Stimulated activated CD4-positive, alpha-beta T cell treated with anti-CD3 and anti-CD28 coated beads, Interleukin-12 subunit alpha, Interleukin-12 subunit beta, amount 100 ng/mL, for 4 hours (primary cell): Measurements from ENCODE around the gene ATL2.
"Not testable (repeated sequence)": the region's sequence is repeated elsewhere in the genome, so short reads cannot be mapped to it uniquely, and the experiment has no call there.

Experiments used
- DNase-seq: peaks from one replicate; pipeline ENCODE4 v3.0.0-alpha.2; 2020

ATL2 gene

DNA sequence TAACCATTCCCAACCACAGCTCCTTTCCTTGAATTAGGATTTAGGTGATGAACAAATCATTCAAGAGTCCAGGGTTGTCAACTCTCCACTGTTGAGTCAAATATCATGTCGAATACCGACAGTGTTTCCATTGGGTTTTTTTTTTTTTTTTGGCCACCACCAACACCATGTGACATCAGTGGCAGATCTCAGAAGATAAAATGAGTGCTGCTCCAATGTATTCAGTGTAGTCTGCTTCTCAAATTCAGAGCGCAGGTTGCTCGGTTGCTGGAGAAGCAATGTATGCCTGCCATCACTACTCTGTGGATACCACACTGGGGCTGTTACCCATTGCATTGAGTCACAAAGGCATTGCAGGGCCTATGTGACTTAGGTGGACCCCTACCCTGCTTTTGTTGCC lies 10.8 kb upstream of the ATL2 start:
- DNase-seq, result no peak

DNA sequence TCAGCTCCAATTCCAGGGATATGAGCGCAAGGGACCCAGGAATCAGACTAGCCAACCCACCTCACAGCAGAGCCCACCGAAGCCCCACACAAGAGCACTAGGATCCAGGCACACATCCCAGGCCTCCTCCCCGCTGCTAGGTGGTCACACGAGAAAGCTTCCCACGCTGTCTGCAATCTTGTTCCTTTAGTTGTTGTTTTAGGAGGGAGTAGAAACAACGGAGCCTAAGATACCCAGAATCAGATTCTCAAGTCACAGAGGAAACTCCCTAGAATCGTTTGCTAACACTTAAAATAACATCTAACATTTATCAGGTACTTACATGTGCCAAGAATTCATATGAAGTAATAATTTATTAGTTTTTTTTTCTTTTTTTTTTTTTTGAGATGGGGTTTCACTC lies 9.7 kb upstream of the ATL2 start:
- DNase-seq, result no peak

DNA sequence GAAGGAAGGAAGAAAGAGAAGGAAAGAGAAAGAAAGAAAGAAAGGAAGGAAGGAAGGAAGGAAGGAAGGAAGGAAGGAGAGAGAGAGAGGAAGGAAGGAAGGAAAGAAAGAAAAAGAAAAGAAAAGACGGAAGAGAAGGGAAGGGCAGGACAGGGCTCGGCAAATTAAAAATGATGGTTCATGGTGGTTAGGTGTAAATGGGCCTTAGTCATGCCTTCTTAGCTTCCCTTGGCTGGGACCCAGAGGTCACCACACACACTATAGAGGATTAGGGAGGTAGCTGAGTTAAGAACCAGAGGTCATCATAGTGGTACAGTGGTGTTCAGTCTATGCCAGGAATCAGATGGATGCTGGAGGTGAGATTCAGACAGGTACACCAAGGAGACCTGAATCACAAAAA lies 9.3 kb upstream of the ATL2 start:
- DNase-seq, result no peak

DNA sequence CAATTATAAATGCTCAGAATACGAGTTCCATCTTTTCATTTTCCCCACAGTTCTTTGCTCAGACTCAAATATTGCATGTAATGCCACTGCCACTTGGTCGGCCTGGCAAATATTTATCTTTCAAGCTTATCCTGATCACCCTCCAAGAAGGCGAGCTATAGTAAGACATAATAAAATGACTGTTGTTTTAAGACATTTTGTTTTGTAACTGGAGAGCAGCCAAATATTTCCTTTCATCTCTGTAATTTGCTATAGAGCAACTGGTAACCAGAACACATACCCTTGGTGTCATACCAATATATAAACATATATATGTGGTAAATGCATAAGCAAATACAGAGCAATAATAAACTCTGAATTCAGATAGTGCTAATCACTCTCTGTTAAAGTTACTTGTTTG lies 7.3 kb upstream of the ATL2 start:
- DNase-seq, result no peak

DNA sequence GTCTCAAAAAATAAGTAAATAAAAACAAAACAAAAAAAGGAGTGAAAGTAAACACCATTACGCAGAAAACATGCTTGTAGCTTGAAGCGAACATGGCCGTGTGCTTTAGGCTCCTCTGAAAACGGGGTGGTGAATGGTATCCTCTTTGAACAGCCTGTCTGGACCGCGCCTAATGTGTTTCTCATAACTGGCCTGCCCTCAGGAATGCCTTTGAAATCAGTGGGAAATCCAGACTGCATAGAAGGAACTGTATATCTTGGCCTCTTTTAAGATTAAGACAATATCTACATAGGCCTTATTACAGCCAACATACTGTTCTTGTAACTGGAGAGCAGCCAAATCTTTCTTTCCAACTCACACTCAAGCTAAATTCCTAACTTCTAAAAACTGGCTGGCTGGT lies 6.7 kb upstream of the ATL2 start:
- not testable (repeated sequence) for DNase-seq

DNA sequence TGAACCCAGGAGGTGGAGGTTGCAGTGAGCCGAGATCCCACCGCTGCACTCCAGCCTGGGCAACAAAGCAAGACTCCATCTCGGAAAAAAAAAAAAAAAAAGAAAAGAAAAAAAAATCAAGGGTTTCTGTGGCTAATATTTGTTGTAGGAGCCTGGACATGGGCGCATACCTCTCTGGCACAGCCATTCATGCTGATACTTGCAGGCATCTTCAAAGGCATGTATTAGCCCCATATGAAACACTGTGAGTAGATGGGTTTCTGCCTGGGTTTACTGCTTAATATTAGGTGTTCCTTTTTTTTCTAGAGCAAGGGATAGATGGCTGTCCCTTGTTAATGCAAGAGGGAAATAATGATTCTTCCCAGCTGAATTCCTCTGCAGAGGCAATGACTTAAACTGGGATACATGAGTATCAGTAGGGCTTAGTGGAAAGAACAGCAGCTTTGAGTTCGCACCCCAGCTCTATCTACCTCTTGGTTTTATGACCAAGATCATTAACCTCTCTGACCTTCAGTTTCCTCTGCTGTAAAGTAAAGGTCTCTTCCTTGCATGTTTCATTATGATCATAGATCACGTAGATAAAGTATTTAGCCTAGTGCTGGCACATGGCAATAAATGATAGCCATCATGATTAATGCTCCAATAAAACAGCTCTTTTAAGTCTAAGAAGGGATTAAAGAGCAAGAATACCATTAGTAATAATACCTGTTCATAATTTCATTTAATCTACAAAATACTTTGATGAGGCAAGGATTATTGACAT lies 4.5 kb upstream of the ATL2 start:
- no peak for DNase-seq

DNA sequence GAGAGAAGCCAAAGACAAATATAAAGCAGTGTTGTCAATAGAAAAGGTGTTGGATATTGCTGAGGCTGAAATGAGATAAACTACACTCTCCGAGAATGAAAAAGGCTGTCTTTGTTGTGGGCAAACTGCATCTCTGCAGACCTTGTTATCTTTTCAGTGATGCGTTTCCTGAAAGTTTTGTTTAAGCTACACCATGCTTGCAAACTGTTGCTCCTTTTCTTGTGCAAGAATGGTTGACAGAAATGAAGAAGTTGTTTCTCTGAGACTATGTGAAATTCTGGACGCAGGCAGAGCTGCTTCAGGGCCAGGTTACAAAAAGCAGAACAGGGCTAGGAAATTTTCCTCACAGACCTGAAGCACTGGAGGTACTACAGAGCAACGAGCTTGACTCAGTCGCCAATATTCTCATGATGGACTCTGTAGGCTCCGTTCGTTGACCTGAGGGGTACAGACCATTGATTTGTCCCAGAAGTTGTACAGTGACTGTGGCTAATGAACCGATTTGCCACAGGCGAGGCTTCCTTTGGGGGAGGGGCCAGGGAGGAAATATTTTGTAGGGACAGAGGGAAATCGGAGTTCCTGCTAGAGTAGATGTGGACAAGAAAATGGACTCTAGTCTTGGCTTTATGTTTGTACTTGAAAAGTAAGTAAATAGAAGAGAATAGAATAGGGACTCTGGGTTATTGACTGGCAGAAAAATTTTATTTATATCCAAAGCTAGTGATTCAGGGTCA lies 3.5 kb upstream of the ATL2 start:
- DNase-seq, result no peak

DNA sequence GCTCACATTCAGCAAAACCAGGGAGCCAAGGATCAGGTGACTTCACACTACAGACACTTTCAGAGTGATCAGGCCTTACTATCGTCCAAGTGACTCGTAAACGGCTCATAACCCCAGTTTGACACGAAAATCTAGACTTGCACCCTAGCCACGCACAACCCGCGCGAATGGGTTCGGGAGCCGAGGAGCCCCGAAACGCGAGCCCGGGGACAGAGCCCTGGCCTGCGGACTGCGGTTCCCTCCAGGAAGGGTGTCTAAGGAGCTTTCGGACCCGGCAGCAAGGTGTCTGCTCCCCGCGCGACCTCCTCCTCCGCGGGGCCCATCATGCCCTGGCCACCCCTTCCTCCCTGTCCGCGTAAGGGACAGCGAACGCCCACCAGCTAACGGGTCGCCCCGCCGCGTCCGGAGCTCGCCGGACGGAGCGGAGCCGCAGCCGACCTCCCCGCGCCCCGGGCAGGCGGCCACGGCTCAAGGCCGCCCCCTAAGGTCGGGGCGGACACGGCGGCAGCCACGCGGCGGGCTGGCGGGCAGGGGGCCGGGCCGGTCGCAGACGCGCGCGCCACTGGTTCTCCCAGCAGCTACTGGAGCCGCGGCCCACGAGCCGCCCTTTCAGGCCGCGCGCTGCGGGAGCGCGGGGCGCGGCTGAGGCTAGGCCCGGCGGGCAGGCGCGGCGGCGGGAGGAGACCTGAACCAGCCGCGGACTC lies 575 bp downstream of the ATL2 start:
- peak; percentile 61 for DNase-seq

DNA sequence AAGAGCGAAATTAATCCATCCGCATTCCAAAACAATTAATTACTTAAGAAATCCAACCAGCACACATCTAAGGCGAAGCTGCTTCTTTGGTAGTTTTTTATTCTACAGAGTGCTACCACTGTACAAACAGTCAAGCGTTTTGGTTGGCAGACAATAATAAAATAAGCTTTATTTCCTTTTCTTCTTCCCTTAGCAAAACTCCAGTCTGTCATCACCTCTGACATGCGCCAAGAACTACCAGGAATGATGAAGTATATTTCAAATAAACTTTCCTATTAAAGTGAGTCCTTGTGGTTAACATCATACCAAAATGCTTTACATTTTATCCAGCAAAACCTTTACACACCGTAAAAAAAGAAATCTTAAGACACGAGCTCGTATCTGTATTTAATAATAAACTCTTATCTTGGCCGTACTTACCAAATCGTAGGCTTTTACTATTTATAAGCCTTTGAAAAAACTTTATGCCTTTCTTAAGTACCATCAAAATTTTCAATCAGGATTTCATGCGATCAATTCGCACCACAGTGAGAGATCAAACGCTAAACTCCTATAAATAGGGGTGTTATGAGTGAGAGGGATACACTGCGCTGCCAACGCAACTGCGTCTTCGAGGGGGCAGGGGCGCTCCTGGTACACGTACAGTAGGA lies 1.3 kb downstream of the ATL2 start:
- peak; percentile 36 for DNase-seq

DNA sequence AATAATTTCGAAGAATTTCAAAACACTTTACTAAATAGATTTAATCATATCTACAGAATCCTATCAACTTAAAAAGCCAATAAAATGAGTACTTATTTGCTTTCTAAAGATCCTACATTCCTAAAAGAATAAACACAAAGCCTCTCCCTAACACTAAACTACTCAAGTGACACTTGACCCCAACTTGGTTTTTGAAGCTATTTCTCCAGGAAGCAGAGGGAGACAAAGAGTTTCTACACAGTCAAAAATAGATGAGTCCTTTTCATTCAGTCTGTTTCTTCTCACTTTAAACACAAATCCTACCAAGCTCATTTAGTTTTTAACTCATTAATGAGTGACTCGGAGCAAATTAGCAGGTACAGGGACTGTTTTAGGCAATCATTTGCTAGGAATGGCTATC lies 2.1 kb downstream of the ATL2 start:
- DNase-seq, result no peak

DNA sequence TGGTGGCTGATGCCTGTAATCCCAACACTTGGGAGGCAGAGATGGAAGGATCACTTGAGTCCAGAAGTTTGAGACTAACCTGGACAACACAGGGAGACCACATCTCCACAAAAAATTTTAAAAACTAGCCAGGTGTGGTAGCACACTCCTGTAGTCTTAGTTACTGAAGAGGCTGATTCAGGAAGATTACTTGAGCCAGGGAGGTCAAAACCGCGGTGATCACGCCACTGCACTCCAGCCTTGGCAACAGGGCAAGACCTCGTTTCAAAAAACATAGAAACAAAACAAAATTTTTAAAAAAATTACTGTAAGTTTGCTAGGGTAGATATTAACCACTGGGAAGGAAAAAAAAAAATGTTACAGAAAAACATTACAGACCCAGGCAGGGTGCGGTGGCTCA lies 5.8 kb downstream of the ATL2 start:
- no peak for DNase-seq

DNA sequence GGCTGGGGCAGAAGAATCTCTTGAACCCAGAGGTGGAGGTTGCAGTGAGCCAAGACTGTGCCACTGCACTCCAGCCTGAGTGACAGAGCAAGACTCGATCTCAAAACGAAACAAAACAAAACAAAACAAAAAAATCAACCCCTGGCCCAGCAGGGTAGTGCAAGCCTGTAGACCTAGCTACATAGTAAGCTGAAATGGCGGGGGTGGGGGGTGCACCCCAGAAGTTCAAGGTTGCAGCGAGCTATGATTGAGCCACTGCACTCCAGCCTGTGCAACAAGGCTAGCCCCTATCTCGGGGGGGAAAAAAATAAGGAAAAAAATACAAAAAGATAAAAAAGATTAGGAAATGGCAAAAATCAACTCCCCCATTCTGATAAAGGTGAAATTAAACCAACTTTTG lies 6.4 kb downstream of the ATL2 start:
- DNase-seq, result no peak

DNA sequence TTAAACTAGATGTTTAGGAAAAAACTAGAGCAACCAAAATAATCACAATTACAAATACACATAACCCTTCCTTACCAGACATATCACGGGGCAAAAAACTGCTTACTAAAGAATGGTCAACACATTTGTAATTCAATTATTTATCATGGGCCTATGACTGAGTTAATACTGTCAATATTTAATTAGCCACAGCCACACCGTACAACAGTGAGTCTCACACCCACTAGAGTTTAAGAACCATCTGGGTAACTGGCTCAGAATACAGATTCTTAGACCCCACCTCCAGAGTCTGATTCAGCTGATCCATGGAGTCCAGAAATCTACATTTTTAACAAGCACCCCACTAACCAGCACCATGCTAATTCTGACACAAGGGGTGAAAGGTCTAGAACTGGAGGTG lies 14.8 kb downstream of the ATL2 start:
- DNase-seq, result no peak

DNA sequence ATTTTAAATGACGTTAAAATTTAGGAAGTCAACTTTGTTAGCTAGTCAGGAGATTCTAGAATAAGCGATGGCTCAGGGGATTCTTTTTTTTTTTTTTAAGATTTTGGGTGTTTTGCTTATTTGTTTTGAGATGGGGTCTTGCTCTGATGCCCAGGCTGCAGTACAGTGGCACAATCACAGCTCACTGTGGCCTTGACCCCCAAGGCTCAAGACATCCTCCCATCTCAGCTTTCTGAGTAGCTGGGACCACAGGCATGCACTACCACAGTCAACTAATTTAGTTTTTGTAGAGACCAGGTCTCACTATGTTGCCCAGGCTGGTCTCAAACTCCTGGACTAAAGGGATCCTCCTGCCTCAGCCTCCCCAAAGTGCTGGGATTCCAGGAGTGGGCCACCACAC lies 16.9 kb downstream of the ATL2 start:
- DNase-seq, result no peak

DNA sequence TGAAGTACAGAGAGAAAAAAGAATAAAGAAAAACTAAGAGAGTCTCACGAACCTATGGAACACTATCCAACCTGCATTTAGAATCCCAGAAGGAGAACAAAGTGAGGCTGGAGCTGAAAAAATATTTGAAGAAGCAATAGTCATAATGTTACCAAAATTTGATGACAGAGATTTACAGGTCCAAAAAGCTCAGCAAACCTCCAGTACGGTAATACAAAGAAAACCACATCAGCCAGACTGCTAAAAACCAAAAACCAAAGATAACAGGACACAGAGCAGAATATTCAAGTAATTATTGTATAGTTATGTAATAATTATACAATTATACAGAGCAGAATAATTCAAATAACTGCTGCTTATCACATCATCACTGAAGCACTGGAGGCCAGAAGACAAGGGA lies 23.7 kb downstream of the ATL2 start:
- DNase-seq, result no peak

DNA sequence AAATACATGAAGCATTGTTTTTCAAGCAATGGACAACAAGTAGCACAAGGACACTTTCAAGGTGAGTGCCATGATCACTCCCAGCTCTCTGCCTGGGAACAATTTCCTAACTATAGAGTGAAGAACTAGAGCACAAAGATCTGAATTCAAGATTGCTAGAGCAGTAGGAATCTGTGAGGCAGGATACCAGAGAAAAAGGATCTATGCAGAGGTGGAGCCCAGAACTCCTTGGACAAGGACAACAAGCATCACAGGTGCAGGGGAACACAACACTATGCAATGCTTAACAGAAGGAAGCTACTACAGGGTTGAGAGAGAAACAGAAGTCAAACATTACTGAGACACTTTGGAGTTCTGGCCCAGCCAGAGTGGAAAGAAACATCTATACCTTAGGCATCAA lies 24.7 kb downstream of the ATL2 start:
- no peak for DNase-seq

DNA sequence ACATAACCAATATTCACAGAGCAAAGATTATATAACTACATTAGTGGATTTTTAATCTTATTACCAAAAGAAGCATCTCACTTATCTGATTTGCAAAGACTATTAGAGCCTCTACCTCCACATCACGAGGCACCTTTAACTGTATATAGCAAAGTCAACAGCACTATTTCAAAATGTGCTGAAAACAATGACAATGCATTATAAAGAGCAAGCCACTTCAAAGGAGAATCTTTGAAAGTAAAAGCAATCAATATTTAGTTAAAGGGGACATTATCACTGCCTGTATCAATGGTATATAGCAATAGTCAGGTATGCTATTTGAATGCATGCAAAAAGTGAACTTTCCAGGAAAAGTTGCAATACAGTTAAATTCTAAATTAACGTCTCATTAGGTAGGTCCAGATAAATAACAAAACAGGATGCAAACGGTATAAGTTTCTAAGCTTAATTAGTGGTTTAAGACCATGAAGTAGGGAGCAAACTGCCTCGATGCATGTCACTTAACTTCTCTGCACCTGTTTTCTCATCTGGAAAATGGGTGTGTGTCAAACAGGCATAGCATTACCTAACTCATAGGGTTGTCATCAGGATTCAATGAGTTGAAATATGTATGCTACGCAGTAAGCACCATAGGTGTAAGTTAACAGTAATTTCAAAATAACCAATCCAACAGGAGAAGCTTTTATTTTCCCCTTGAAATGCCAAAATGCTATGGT lies 31.6 kb downstream of the ATL2 start:
- no peak for DNase-seq

DNA sequence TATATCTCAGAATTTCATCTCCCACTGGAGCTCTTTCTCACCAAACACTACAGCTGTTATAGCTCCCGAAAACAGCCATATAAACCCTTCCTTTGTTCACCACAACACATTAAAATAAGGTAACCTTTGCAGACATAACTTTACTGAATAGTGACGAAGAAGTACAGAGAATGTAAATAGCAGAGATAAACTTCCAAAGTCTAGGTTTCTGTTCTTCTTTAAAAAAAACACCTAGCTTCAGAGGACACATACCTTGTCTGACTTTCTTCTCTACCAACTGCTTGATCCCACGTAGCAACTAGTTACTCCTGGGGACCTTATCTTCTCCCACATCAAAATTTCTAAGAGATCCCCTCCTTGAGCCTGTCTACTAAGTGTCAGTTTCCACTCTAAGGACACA lies 32.3 kb downstream of the ATL2 start:
- no peak for DNase-seq

DNA sequence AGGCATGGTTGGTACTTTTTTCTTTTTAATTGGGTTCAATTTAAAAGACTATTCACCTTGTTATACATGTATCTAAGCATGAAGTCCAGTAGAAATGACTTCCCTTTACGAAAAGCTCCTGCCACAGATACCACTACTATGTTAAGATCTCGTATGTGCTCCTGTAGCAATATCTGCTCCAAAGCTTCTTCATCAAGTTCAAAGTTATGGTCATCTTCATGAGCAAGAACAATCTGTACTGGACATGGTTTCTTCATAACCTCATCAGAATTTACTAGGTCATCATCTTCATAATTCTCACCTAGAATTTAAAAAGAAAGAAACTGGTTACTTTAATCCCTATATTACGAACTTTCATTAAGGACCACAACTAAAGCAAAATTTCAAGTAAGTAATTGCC lies 33.9 kb downstream of the ATL2 start:
- DNase-seq, result no peak

DNA sequence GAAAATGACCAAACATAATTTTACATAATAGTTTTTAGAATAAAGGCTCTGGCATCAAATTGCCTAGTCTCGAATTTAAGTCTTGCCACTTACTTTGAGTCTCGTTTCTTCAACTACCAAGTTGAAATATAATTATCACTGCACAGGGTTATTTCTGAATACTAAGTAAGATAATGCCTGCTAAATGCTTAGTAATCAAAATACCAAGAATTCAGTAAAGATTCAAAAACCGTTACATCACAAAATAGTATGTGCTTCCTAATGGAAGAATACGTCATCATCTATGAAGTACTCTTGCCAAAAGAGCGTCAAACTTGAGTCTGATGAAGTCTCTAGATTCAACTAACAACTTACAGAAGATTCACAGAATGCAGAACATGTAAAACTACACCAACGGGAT lies 40.5 kb downstream of the ATL2 start:
- DNase-seq, result no peak

DNA sequence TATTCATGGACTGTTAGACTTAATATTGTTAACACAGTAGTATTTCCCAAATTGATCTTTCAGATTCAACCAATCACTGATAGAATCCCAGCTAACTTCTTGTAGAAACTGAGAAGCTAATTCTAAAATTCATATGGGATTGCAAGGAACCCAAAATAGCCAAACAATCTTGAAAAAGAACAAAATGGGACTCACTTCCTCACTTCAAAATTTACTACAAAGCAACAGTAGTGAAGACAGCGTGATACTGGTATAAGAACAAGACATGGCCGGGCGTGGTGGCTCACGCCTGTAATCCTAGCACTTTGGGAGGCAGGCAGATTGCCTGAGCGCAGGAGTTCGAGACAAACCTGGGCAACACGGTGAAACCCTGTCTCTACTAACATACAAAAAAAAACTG lies 46.3 kb downstream of the ATL2 start:
- no peak for DNase-seq

DNA sequence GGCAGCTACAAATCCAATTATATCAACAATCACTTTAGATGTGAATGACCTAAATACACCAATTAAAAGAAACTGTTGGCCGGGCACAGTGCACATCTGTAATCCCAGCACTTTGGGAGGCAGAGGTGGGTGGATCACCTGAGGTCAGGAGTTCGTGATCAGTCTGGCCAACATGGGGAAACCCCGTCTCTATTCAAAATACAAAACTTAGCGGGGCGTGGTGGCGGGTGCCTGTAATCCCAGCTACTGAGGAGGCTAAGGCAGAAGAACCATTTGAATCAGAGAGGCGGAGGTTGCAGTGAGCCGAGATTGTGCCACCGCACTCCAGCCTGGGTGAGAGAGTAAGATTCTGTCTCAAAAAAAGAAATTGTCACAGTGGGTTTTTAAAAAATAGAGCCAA lies 49.5 kb downstream of the ATL2 start:
- no peak for DNase-seq

DNA sequence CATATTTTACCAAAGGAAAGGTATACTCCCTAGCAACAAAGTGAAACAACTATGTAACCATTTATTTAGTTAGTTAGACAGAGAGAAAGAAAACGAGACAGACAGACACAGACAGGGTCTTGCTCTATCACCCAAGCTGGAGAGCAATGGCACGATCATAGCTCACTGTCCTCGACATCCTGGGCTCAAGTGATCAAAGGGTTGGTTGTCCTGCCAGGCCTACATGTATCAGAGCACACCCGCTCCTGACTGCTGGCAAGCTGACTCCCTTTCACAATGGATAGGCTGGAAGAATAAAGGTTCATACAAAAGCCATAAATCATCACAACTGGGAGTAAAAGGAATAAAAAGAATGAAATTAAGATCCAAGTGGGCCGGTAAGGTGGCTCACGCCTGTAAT lies 53.5 kb downstream of the ATL2 start:
- DNase-seq, result no peak
